Astrocyte of the cerebellum (primary cell): ENCODE data around the gene SLC29A2.
A peak's percentile ranks its signal among the peaks of the same experiment; 100 is the strongest.

Experiments
- DNase-seq: peaks from one replicate; pipeline ENCODE4 v3.0.0-alpha.2; 2011; ENCODE audit warnings: low read depth
- H3K4me3 ChIP-seq: 2 replicates; pipeline ENCODE4 v1.5.1; 2011; ENCODE audit warnings: mild to moderate bottlenecking, low read depth, low read length, moderate library complexity
- in situ Hi-C: cut with HindIII; loops from 2 replicates; pipeline ENCODE4 v1.10.0; 2017; ENCODE audit warnings: low sequenced_read_pairs
- TF ChIP-seq, protein P1 (sequence below): IDR thresholded peaks from 2 replicates; pipeline ENCODE4 v1.5.1; 2012; ENCODE audit warnings: low read length, low read depth, moderate library complexity, mild to moderate bottlenecking; ENCODE audit errors: missing control alignments

Gene SLC29A2

DNA sequence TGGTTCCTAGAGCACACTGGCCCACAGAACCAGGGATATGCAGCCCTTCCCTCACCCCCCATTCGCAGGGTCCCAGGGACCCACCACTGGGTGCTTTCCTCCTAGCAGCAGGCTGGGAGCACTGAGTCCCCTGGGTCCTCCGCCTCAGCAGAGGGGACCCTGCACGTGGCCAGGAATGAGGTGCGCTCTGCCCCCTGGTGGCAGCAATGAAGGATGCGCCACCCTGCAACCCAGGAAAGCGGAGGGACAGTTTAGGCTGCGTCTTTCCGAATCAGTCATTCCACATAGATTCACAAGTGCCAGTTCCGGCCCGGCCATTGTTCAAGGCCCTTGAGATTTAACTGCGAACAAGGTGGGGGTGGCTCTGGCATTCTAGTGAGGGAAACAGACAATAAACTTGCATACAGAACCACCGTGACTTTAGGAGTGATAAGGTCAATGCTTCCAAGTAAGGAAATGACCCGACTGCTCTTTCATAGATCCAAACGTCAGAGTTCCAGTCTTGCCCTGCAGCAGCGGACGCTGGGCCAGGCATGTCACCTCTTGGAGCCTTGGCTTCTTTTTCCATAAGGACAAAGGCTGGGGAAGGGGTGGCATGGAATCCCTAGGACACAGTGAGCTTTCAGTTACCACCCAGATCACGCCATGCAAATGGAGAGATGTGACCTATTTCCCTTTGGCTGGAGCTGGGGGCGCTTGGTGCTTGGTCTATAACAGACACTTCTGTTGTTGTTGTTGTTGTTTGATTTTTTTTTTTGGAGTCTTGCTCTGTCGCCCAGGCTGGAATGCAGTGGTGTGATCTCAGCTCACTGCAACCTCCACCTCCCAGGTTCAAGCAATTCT is 43.0 kb downstream of the SLC29A2 start:
- in situ Hi-C loops: no loop called here
- no peak for DNase-seq
- H3K4me3 ChIP-seq: no peak overlapping the region
- TF ChIP-seq, protein P1, sequence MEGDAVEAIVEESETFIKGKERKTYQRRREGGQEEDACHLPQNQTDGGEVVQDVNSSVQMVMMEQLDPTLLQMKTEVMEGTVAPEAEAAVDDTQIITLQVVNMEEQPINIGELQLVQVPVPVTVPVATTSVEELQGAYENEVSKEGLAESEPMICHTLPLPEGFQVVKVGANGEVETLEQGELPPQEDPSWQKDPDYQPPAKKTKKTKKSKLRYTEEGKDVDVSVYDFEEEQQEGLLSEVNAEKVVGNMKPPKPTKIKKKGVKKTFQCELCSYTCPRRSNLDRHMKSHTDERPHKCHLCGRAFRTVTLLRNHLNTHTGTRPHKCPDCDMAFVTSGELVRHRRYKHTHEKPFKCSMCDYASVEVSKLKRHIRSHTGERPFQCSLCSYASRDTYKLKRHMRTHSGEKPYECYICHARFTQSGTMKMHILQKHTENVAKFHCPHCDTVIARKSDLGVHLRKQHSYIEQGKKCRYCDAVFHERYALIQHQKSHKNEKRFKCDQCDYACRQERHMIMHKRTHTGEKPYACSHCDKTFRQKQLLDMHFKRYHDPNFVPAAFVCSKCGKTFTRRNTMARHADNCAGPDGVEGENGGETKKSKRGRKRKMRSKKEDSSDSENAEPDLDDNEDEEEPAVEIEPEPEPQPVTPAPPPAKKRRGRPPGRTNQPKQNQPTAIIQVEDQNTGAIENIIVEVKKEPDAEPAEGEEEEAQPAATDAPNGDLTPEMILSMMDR: peak; percentile 92

- DNase-seq: no peak
These were observed 43.6 kb downstream of the SLC29A2 start for GRCh38 chr11:66328031-66328301.

GRCh38 chr11:66327171-66328030 is 44.2 kb downstream of the SLC29A2 start:
- TF ChIP-seq, protein P1: no peak
- no peak for DNase-seq
- H3K4me3 ChIP-seq: no peak overlapping the region
- in situ Hi-C loops: no loop called here

More at GRCh38 chr11:66328031-66328301, 43.6 kb downstream of the SLC29A2 start:
- TF ChIP-seq, protein P1: no peak
- in situ Hi-C loops: no loop called here
- no peak overlapping the region for H3K4me3 ChIP-seq

DNA sequence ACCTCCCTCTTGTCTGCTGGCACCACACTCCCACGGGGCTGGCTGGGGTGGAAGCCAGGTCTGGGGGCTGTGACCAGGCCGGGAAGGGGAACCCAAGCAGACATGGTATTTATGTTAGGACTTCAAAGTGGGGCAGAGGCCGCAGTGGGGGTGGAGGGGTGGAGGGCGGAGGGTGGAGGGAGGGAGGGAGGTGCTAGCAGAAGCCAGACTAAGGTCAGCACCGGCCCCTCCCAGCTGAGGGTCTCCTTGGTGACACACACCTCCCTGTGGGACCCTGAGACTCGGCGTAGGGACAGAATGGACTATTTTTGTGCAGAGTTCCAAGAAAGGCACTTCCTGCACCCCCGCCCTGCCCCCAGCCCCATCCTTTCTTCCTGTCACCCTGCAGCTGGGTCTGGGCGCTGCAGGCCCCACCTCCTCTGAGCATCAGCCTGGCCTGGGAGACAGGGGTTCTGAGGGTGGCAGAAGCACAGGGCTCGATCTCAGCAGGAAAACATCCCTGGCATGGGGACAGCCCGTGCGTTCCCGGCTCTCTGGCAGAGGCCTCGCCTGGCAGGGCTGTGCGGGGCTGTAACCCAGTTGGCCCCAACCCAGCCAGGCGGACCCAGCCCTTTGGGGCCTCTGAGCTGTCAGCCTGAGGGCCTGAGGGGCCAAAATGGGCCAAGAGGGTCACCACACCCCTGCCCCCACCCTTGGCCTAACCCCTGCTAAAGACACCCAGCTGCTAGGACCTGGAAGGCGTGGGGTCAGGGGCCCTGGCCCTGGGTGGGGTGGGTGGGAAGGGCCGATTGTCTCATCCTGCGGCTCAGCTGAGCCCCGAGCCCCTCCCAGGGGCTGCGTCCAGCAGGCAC is 45.1 kb downstream of the SLC29A2 start:
- in situ Hi-C loops: no loop called here
- no peak overlapping the region for H3K4me3 ChIP-seq
- DNase-seq: no peak
- TF ChIP-seq, protein P1: no peak

GRCh38 chr11:66325263-66325671 is 46.3 kb downstream of the SLC29A2 start:
- DNase-seq: no peak
- no peak overlapping the region for H3K4me3 ChIP-seq
- in situ Hi-C loops: no loop called here
- TF ChIP-seq, protein P1: no peak

DNA sequence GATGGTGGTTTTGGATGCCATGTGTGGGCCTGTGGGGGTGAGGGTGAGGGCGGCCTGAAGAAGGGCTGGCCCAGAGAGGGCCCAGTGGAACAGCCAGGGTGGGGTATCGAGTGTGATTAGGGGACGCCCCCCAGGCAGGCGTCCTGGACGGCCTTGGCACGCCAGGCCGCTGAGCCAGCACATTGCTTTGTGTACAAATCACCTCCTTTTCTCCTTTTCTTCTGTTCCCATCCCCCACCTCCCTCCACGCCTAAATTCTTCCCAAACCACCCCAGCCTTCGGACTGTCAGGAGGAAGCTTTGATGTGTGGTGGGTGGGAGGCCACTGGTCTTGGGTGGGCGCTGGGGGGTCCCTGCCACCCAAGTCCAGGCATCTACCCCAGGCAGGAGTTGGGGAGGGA is 46.9 kb downstream of the SLC29A2 start:
- TF ChIP-seq, protein P1: no peak
- no peak for DNase-seq
- in situ Hi-C loops: no loop called here
- no peak overlapping the region for H3K4me3 ChIP-seq
